ENCODE data around the gene HIRIP3. TPM values are rescaled to one million over a fixed set of nuclear protein-coding genes. Genes with fewer than 3 reads are reported as not detected.

Gene HIRIP3
- total and polyA plus RNA-seq, 2 of the 13 experiments (the other 11 are each of a cell fraction or from before 2014, with no cell fraction given), result 12.6 to 17.2 TPM

GRCh38 chr16:29975134-29975538 lies 20.3 kb downstream of the HIRIP3 start (continued):
- no peak for TF ChIP-seq ZXDC (CRISPR knock-in tag; IDR thresholded peaks at IDR 0.05)

- Histone ChIP-seq H3K27ac (ENCODE audit: extremely low read length, insufficient read depth, low read length) (peak overlapping the region; percentile 72), H3K4me2 (ENCODE audit: low read depth, low read length) (peak overlapping the region; percentile 93), H2AFZ (ENCODE audit: low read length) (no peak overlapping the region), H3K9ac (ENCODE audit: insufficient read depth, low read depth, low read length) (peak overlapping the region; percentile 89), H4K20me1 (ENCODE audit: insufficient read depth, low read length) (peaks cover 23% of the 10 kb centered on the region), H3K36me3 (replicated peaks in 1 of 2; ENCODE audit: control insufficient read depth in 1 of 2, insufficient read depth in 2 of 2, low read length in 2 of 2) (peaks cover 25 to 32% of the 10 kb centered on the region in 2 experiments), H3K27me3 (ENCODE audit: control insufficient read depth in 1 of 2, insufficient read depth in 2 of 2, low read length in 2 of 2) (no peaks in the 10 kb centered on the region; a peak in 1 of 5 replicates), H3K79me2 (ENCODE audit: insufficient read depth, low read length) (peaks cover 38% of the 10 kb centered on the region), H3K4me1 (ENCODE audit: insufficient read depth, low read length) (peaks cover 30% of the 10 kb centered on the region), H3K4me3 (replicated peaks in 1 of 3; ENCODE audit: insufficient read depth in 1 of 3, low read depth in 2 of 3, low read length in 3 of 3) (peak overlapping the region; percentile 86 to 99 (median 91)), H3K9me3 (ENCODE audit: low read length) (no peaks in the 10 kb centered on the region)
- FAIRE-seq (peak; percentile 8), ATAC-seq (peak; percentile 21), DNase-seq (ENCODE audit: low spot score) (no peak)
- ChIA-PET POLR2A (interaction anchor here (1.2 to 4.7 kb wide), 6 partner anchors 13 to 74 kb away, joined by 4 to 47 read pairs (median 29); partner anchors contain the start of genes ASPHD1, HIRIP3, INO80E and KCTD13), CTCF (ENCODE audit: low intra/inter-chr PET ratio, low total read pairs) (no interaction called here)
- in situ Hi-C loops (cut with HindIII; ENCODE audit: extremely low pct_ligation_motif_present, low pct_unique_long_range_greater_than_20kb), result no loop called here
- intact Hi-C loops (cut with micrococcal nuclease; ENCODE audit: unreplicated experiment), result no loop called here
- WGBS (ENCODE audit: low lambda C conversion rate), result 4% methylated on average over 25 of the region's 31 CpGs
- BruUV-seq (replicated peaks), result no TSS peak
- TF ChIP-seq TBX3 (IDR thresholded peaks at IDR 0.05; ENCODE audit: borderline replicate concordance) (peak; percentile 29; the same call in 1 of the 2 replicates), GMEB1 (CRISPR knock-in tag; IDR thresholded peaks at IDR 0.05; ENCODE audit: borderline replicate concordance) (no peak), KLF12 (CRISPR knock-in tag; IDR thresholded peaks at IDR 0.05; ENCODE audit: borderline replicate concordance) (no peak), DMTF1 (CRISPR knock-in tag; IDR thresholded peaks at IDR 0.05) (no peak), SKI (IDR thresholded peaks at IDR 0.05; ENCODE audit: partially characterized antibody) (no peak), NFYB (CRISPR knock-in tag; IDR thresholded peaks at IDR 0.05) (no peak), CBFB (CRISPR knock-in tag; IDR thresholded peaks at IDR 0.05) (no peak), ERF (CRISPR knock-in tag; IDR thresholded peaks at IDR 0.05) (no peak)
- TF ChIP-seq, protein P1, sequence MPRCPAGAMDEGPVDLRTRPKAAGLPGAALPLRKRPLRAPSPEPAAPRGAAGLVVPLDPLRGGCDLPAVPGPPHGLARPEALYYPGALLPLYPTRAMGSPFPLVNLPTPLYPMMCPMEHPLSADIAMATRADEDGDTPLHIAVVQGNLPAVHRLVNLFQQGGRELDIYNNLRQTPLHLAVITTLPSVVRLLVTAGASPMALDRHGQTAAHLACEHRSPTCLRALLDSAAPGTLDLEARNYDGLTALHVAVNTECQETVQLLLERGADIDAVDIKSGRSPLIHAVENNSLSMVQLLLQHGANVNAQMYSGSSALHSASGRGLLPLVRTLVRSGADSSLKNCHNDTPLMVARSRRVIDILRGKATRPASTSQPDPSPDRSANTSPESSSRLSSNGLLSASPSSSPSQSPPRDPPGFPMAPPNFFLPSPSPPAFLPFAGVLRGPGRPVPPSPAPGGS (CRISPR knock-in tag; IDR thresholded peaks at IDR 0.05), result no peak
- TF ChIP-seq, protein P2, sequence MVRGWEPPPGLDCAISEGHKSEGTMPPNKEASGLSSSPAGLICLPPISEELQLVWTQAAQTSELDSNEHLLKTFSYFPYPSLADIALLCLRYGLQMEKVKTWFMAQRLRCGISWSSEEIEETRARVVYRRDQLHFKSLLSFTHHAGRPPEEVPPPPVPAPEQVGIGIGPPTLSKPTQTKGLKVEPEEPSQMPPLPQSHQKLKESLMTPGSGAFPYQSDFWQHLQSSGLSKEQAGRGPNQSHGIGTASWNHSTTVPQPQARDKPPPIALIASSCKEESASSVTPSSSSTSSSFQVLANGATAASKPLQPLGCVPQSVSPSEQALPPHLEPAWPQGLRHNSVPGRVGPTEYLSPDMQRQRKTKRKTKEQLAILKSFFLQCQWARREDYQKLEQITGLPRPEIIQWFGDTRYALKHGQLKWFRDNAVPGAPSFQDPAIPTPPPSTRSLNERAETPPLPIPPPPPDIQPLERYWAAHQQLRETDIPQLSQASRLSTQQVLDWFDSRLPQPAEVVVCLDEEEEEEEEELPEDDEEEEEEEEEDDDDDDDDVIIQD (CRISPR knock-in tag; IDR thresholded peaks at IDR 0.05; ENCODE audit: low read depth), result no peak
Observed at GRCh38 chr16:29974291-29975133, 20.9 kb downstream of the HIRIP3 start.

All from HepG2 (cell line).